Measurements from ENCODE around the gene NSD2.
"Not testable (repeated sequence)": the region's sequence is repeated elsewhere in the genome, so short reads cannot be mapped to it uniquely, and the experiment has no call there.

Gene NSD2

GRCh38 chr4:1899149-1900086, 28.2 kb downstream of the NSD2 start:
- DNase-seq (ENCODE audit: low read depth, low spot score) = no peak

- no peak for DNase-seq (ENCODE audit: low read depth, low spot score)
Measured at GRCh38 chr4:1900087-1900433, 28.9 kb downstream of the NSD2 start.

GRCh38 chr4:1900624-1901023, 29.4 kb downstream of the NSD2 start:
- DNase-seq (ENCODE audit: low read depth, low spot score) = no peak

- DNase-seq (ENCODE audit: low read depth, low spot score) = no peak
Measured at GRCh38 chr4:1901127-1901526, 29.9 kb downstream of the NSD2 start.

GRCh38 chr4:1902243-1902642, 31.1 kb downstream of the NSD2 start:
- no peak for DNase-seq (ENCODE audit: low read depth, low spot score)

- no peak for DNase-seq (ENCODE audit: low read depth, low spot score)
Measured at GRCh38 chr4:1903035-1903434, 31.8 kb downstream of the NSD2 start.

- no peak for DNase-seq (ENCODE audit: low read depth, low spot score)
Measured at GRCh38 chr4:1904042-1904441, 32.8 kb downstream of the NSD2 start.

- no peak for DNase-seq (ENCODE audit: low read depth, low spot score)
Measured at GRCh38 chr4:1907848-1908525, 36.8 kb downstream of the NSD2 start.

- not testable (repeated sequence) for DNase-seq (ENCODE audit: low read depth, low spot score)
Measured at GRCh38 chr4:1909696-1910095, 38.5 kb downstream of the NSD2 start.

- no peak for DNase-seq (ENCODE audit: low read depth, low spot score)
Measured at GRCh38 chr4:1910643-1911042, 39.5 kb downstream of the NSD2 start.

- DNase-seq (ENCODE audit: low read depth, low spot score) = not testable (repeated sequence)
Measured at GRCh38 chr4:1911316-1911715, 40.1 kb downstream of the NSD2 start.

GRCh38 chr4:1922821-1923220, 51.6 kb downstream of the NSD2 start:
- DNase-seq (ENCODE audit: low read depth, low spot score) = no peak

GRCh38 chr4:1927675-1928074, 56.5 kb downstream of the NSD2 start:
- no peak for DNase-seq (ENCODE audit: low read depth, low spot score)

GRCh38 chr4:1928356-1929239, 57.4 kb downstream of the NSD2 start:
- DNase-seq (ENCODE audit: low read depth, low spot score) = no peak

- DNase-seq (ENCODE audit: low read depth, low spot score) = no peak
Measured at GRCh38 chr4:1932736-1933135, 61.5 kb downstream of the NSD2 start.

- DNase-seq (ENCODE audit: low read depth, low spot score) = no peak
Measured at GRCh38 chr4:1933700-1934099, 62.5 kb downstream of the NSD2 start.

- no peak for DNase-seq (ENCODE audit: low read depth, low spot score)
Measured at GRCh38 chr4:1937550-1937949, 66.4 kb downstream of the NSD2 start.

- DNase-seq (ENCODE audit: low read depth, low spot score) = no peak
Measured at GRCh38 chr4:1938027-1938426, 66.8 kb downstream of the NSD2 start.

- peak; percentile 38 for DNase-seq (ENCODE audit: low read depth, low spot score)
Measured at GRCh38 chr4:1939664-1940509, 68.7 kb downstream of the NSD2 start.

- no peak for DNase-seq (ENCODE audit: low read depth, low spot score)
Measured at GRCh38 chr4:1940566-1940965, 69.4 kb downstream of the NSD2 start.

GRCh38 chr4:1943928-1944327, 72.7 kb downstream of the NSD2 start:
- DNase-seq (ENCODE audit: low read depth, low spot score) = no peak

All from brain pericyte (primary cell).